HG03520 (cell line): ENCODE results near the gene CYB5B.
A peak's percentile ranks its signal among the peaks of the same experiment; 100 is the strongest.

Source experiments
- ATAC-seq: cut with Tn5 transposase; IDR thresholded peaks from one replicate; pipeline ENCODE4 v1.9.1; 2021; ENCODE audit warnings: mild to moderate bottlenecking, moderate library complexity; ENCODE audit not compliant: unreplicated experiment

CYB5B gene

GRCh38 chr16:69443927-69444631 is 19.7 kb downstream of the CYB5B start:
- ATAC-seq, result no peak

GRCh38 chr16:69444873-69445517 is 20.6 kb downstream of the CYB5B start:
- no peak for ATAC-seq

GRCh38 chr16:69448470-69449193 is 24.2 kb downstream of the CYB5B start:
- ATAC-seq, result no peak

- no peak for ATAC-seq
These were observed 26.7 kb downstream of the CYB5B start for GRCh38 chr16:69451166-69451565.

- ATAC-seq, result no peak
These were observed 29.5 kb downstream of the CYB5B start for GRCh38 chr16:69453936-69454335.

- no peak for ATAC-seq
These were observed 39.5 kb downstream of the CYB5B start for GRCh38 chr16:69463876-69464275.

GRCh38 chr16:69465083-69465721 is 40.8 kb downstream of the CYB5B start:
- ATAC-seq, result no peak

- no peak for ATAC-seq
These were observed 41.5 kb downstream of the CYB5B start for GRCh38 chr16:69465881-69466280.

GRCh38 chr16:69466547-69466946 is 42.1 kb downstream of the CYB5B start:
- ATAC-seq, result no peak

- no peak for ATAC-seq
These were observed 42.7 kb downstream of the CYB5B start for GRCh38 chr16:69467080-69467479.

- ATAC-seq, result no peak
These were observed 43.2 kb downstream of the CYB5B start for GRCh38 chr16:69467531-69468204.

GRCh38 chr16:69469807-69470561 is 45.6 kb downstream of the CYB5B start:
- ATAC-seq, result peak; percentile 48

- no peak for ATAC-seq
These were observed 46.7 kb downstream of the CYB5B start for GRCh38 chr16:69471121-69471520.

- ATAC-seq, result no peak
These were observed 50.0 kb downstream of the CYB5B start for GRCh38 chr16:69474408-69474807.

- ATAC-seq, result no peak
These were observed 52.6 kb downstream of the CYB5B start for GRCh38 chr16:69476920-69477443.

GRCh38 chr16:69477546-69477945 is 53.1 kb downstream of the CYB5B start:
- ATAC-seq, result no peak

GRCh38 chr16:69478685-69479084 is 54.3 kb downstream of the CYB5B start:
- no peak for ATAC-seq

GRCh38 chr16:69479775-69480174 is 55.4 kb downstream of the CYB5B start:
- ATAC-seq, result no peak

- ATAC-seq, result no peak
These were observed 57.5 kb downstream of the CYB5B start for GRCh38 chr16:69481901-69482341.
